OCI-LY3 (cell line): Measurements from ENCODE around the gene FOLR3.

Source experiments
- H2AFZ ChIP-seq: fragments of 200-600, 300-600 bp; shearing (Covaris generic); 2 replicates; pipeline ENCODE4 v1.6.0; 2014; ENCODE audit warnings: antibody characterized with exemption, low read depth, low read length
- H3K27ac ChIP-seq: fragments of 200-600, 300-600 bp; sonication (generic); 2 replicates; pipeline ENCODE4 v1.5.1; 2014; ENCODE audit warnings: mild to moderate bottlenecking, low read length, moderate library complexity, mixed read lengths
- H3K27me3 ChIP-seq: fragments of 200-600, 300-600 bp; sonication (generic); 2 replicates; pipeline ENCODE4 v1.6.1; 2014; ENCODE audit warnings: low read depth, low read length, mixed read lengths
- H3K36me3 ChIP-seq: fragments of 200-600, 300-600 bp; sonication (generic); replicated peaks from 2 replicates; pipeline ENCODE3; 2014; ENCODE audit warnings: low read depth, low read length, mixed read lengths
- H3K4me1 ChIP-seq: fragments of 300-600, 200-600 bp; sonication (generic); 2 replicates; pipeline ENCODE4 v1.6.1; 2014; ENCODE audit warnings: low read length, mixed read lengths
- H3K4me2 ChIP-seq: fragments of 200-600, 300-600 bp; sonication (generic); 2 replicates; pipeline ENCODE4 v1.6.1; 2014; ENCODE audit warnings: low read length, mixed read lengths
- H3K4me3 ChIP-seq: fragments of 300-600, 200-600 bp; sonication (generic); 2 replicates; pipeline ENCODE4 v1.5.1; 2014; ENCODE audit warnings: antibody characterized with exemption, mild to moderate bottlenecking, low read length, moderate library complexity
- H3K79me2 ChIP-seq: fragments of 300-600, 200-600 bp; shearing (Covaris generic); 2 replicates; pipeline ENCODE4 v1.6.1; 2014; ENCODE audit warnings: mild to moderate bottlenecking, low read length, mixed read lengths
- H3K9ac ChIP-seq: fragments of 300-600, 200-600 bp; shearing (Covaris generic); 2 replicates; pipeline ENCODE4 v1.6.0; 2014; ENCODE audit warnings: mild to moderate bottlenecking, low read length, moderate library complexity
- H3K9me3 ChIP-seq: fragments of 200-600, 300-600 bp; shearing (Covaris generic); 2 replicates; pipeline ENCODE4 v1.6.1; 2014; ENCODE audit warnings: low read length, mixed read lengths; ENCODE audit not compliant: insufficient read depth
- H4K20me1 ChIP-seq: fragments of 200-600, 300-600 bp; sonication (generic); 2 replicates; pipeline ENCODE4 v1.6.1; 2016; ENCODE audit warnings: low read length, mixed read lengths; ENCODE audit not compliant: insufficient read depth
- CTCF ChIP-seq: fragments of 200-600, 300-600 bp; sonication (generic); IDR thresholded peaks from 2 replicates; pipeline ENCODE4 v1.5.1; 2014; ENCODE audit warnings: antibody characterized with exemption, low read length, low read depth
- EZH2phosphoT487 ChIP-seq: fragments of 200-600 bp; shearing (Covaris generic); IDR thresholded peaks from 2 replicates; pipeline ENCODE4 v1.6.1; 2018; ENCODE audit warnings: antibody characterized with exemption, mixed run types, low read depth

The FOLR3 gene

GRCh38 chr11:72123117-72123653, 12.3 kb upstream of the FOLR3 start:
- Histone ChIP-seq H3K9me3 (no peaks in the 10 kb centered on the region), H3K4me1 (no peaks in the 10 kb centered on the region), H3K27me3 (no peaks in the 10 kb centered on the region), H3K27ac (no peak overlapping the region), H2AFZ (no peak overlapping the region), H3K4me2 (no peak overlapping the region), H3K9ac (no peak overlapping the region), H3K36me3 (no peaks in the 10 kb centered on the region), H3K4me3 (no peak overlapping the region), H4K20me1 (no peaks in the 10 kb centered on the region), H3K79me2 (no peaks in the 10 kb centered on the region)
- TF ChIP-seq EZH2phosphoT487 (no peak), CTCF (no peak)

- Histone ChIP-seq H4K20me1 (no peaks in the 10 kb centered on the region), H2AFZ (no peak overlapping the region), H3K27ac (no peak overlapping the region), H3K9me3 (no peaks in the 10 kb centered on the region), H3K4me2 (no peak overlapping the region), H3K9ac (no peak overlapping the region), H3K4me3 (no peak overlapping the region), H3K27me3 (no peaks in the 10 kb centered on the region), H3K79me2 (no peaks in the 10 kb centered on the region), H3K36me3 (no peaks in the 10 kb centered on the region), H3K4me1 (no peaks in the 10 kb centered on the region)
- TF ChIP-seq CTCF (no peak), EZH2phosphoT487 (no peak)
Measured at GRCh38 chr11:72124046-72124445, 11.5 kb upstream of the FOLR3 start.

- TF ChIP-seq EZH2phosphoT487 (no peak), CTCF (no peak)
Measured at GRCh38 chr11:72125956-72126355, 9.6 kb upstream of the FOLR3 start.

GRCh38 chr11:72127923-72128322, 7.6 kb upstream of the FOLR3 start:
- TF ChIP-seq CTCF = no peak
- no peak for TF ChIP-seq EZH2phosphoT487
- Histone ChIP-seq H3K4me2 (no peak overlapping the region), H3K36me3 (no peaks in the 10 kb centered on the region), H3K9ac (no peak overlapping the region), H3K9me3 (no peaks in the 10 kb centered on the region), H2AFZ (no peak overlapping the region), H3K4me1 (no peaks in the 10 kb centered on the region), H3K79me2 (no peaks in the 10 kb centered on the region), H3K27ac (no peak overlapping the region), H3K27me3 (0 out of 2 replicates have a peak, but pooled peaks cover 6% of the 10 kb centered on the region), H3K4me3 (no peak overlapping the region), H4K20me1 (no peaks in the 10 kb centered on the region)

More at GRCh38 chr11:72125956-72126355, 9.6 kb upstream of the FOLR3 start:
- H2AFZ ChIP-seq = no peak overlapping the region
- H3K27ac ChIP-seq = no peak overlapping the region
- H3K4me2 ChIP-seq = no peak overlapping the region
- no peaks in the 10 kb centered on the region for H3K9me3 ChIP-seq
- H3K4me3 ChIP-seq = no peak overlapping the region
- H3K27me3 ChIP-seq = no peaks in the 10 kb centered on the region
- H3K36me3 ChIP-seq = no peaks in the 10 kb centered on the region
- H3K79me2 ChIP-seq = no peaks in the 10 kb centered on the region
- no peaks in the 10 kb centered on the region for H3K4me1 ChIP-seq
- no peaks in the 10 kb centered on the region for H4K20me1 ChIP-seq
- H3K9ac ChIP-seq = no peak overlapping the region
